ENCODE results near the gene SIPA1L3. TPM values are rescaled to one million over a fixed set of nuclear protein-coding genes. Genes with fewer than 3 reads are reported as not detected.
A peak's percentile ranks its signal among the peaks of the same experiment; 100 is the strongest.

Gene SIPA1L3
- total and polyA plus RNA-seq, 9 of the 15 experiments (the other 6 are each of a cell fraction or from before 2014, with no cell fraction given) = 0.01 to 6.1 (median 2.5) TPM

DNA sequence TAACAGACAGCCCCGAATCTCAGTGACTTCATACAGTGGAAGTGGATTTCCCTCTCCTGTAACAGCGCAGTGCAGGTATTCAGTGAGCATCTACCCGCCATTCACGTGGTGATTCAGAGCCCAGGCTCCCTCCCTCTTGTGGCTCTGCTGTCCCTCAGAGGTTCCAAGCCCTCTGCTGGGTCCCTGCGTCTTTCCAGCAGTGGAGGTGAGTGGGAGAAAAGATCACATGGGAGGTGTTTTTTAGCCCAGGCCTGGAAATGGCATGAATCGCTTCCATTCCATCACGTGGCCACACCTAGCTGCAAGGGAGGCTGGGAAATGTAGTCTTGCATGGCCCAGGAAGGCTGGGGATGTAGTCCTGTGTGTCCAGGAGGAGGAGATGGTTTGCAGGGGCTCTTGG is 255.6 kb downstream of the SIPA1L3 start (continued):
- TF ChIP-seq ZNF589 (CRISPR knock-in tag; IDR thresholded peaks at IDR 0.05; ENCODE audit: low read depth) (no peak), TCF3 (CRISPR knock-in tag; IDR thresholded peaks at IDR 0.05) (no peak), RHOXF2B (CRISPR knock-in tag; conservative IDR thresholded peaks at IDR 0.05) (no peak), ZNF174 (CRISPR knock-in tag; IDR thresholded peaks at IDR 0.05) (no peak), GATAD2A (IDR thresholded peaks at IDR 0.05) (no peak), MBD2 (IDR thresholded peaks at IDR 0.05; ENCODE audit: borderline replicate concordance, low read depth) (no peak), ZNF12 (CRISPR knock-in tag; IDR thresholded peaks at IDR 0.05) (peak; percentile 89; the same call in 1 of the 2 replicates), ZEB2 (IDR thresholded peaks at IDR 0.05) (peak; percentile 58), COPS2 (conservative IDR thresholded peaks at IDR 0.05) (no peak), ZNF699 (CRISPR knock-in tag; IDR thresholded peaks at IDR 0.05; ENCODE audit: insufficient replicate concordance) (no peak), YY1 (IDR thresholded peaks at IDR 0.05; ENCODE audit: borderline replicate concordance in 1 of 3, control insufficient read depth in 1 of 3, extremely low read depth in 1 of 3, insufficient read depth in 3 of 3, insufficient read length in 1 of 3, insufficient replicate concordance in 2 of 3, low read depth in 1 of 3, low read length in 2 of 3) (no peak)
- TF ChIP-seq, protein P1, sequence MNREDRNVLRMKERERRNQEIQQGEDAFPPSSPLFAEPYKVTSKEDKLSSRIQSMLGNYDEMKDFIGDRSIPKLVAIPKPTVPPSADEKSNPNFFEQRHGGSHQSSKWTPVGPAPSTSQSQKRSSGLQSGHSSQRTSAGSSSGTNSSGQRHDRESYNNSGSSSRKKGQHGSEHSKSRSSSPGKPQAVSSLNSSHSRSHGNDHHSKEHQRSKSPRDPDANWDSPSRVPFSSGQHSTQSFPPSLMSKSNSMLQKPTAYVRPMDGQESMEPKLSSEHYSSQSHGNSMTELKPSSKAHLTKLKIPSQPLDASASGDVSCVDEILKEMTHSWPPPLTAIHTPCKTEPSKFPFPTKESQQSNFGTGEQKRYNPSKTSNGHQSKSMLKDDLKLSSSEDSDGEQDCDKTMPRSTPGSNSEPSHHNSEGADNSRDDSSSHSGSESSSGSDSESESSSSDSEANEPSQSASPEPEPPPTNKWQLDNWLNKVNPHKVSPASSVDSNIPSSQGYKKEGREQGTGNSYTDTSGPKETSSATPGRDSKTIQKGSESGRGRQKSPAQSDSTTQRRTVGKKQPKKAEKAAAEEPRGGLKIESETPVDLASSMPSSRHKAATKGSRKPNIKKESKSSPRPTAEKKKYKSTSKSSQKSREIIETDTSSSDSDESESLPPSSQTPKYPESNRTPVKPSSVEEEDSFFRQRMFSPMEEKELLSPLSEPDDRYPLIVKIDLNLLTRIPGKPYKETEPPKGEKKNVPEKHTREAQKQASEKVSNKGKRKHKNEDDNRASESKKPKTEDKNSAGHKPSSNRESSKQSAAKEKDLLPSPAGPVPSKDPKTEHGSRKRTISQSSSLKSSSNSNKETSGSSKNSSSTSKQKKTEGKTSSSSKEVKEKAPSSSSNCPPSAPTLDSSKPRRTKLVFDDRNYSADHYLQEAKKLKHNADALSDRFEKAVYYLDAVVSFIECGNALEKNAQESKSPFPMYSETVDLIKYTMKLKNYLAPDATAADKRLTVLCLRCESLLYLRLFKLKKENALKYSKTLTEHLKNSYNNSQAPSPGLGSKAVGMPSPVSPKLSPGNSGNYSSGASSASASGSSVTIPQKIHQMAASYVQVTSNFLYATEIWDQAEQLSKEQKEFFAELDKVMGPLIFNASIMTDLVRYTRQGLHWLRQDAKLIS (CRISPR knock-in tag; IDR thresholded peaks at IDR 0.05) = no peak
- TF ChIP-seq, protein P2, sequence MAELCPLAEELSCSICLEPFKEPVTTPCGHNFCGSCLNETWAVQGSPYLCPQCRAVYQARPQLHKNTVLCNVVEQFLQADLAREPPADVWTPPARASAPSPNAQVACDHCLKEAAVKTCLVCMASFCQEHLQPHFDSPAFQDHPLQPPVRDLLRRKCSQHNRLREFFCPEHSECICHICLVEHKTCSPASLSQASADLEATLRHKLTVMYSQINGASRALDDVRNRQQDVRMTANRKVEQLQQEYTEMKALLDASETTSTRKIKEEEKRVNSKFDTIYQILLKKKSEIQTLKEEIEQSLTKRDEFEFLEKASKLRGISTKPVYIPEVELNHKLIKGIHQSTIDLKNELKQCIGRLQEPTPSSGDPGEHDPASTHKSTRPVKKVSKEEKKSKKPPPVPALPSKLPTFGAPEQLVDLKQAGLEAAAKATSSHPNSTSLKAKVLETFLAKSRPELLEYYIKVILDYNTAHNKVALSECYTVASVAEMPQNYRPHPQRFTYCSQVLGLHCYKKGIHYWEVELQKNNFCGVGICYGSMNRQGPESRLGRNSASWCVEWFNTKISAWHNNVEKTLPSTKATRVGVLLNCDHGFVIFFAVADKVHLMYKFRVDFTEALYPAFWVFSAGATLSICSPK (IDR thresholded peaks at IDR 0.05; ENCODE audit: borderline replicate concordance) = no peak
- TF ChIP-seq, protein P3, sequence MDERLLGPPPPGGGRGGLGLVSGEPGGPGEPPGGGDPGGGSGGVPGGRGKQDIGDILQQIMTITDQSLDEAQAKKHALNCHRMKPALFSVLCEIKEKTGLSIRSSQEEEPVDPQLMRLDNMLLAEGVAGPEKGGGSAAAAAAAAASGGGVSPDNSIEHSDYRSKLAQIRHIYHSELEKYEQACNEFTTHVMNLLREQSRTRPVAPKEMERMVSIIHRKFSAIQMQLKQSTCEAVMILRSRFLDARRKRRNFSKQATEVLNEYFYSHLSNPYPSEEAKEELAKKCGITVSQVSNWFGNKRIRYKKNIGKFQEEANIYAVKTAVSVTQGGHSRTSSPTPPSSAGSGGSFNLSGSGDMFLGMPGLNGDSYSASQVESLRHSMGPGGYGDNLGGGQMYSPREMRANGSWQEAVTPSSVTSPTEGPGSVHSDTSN (CRISPR knock-in tag; IDR thresholded peaks at IDR 0.05; ENCODE audit: low read depth) = no peak
- TF ChIP-seq, protein P3 (tag; conservative IDR thresholded peaks at IDR 0.05; ENCODE audit: low read depth) = peak; percentile 69
- TF ChIP-seq, protein P4, sequence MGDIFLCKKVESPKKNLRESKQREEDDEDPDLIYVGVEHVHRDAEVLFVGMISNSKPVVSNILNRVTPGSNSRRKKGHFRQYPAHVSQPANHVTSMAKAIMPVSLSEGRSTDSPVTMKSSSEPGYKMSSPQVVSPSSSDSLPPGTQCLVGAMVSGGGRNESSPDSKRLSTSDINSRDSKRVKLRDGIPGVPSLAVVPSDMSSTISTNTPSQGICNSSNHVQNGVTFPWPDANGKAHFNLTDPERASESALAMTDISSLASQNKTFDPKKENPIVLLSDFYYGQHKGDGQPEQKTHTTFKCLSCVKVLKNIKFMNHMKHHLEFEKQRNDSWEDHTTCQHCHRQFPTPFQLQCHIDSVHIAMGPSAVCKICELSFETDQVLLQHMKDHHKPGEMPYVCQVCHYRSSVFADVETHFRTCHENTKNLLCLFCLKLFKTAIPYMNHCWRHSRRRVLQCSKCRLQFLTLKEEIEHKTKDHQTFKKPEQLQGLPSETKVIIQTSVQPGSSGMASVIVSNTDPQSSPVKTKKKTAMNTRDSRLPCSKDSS (IDR thresholded peaks at IDR 0.05; ENCODE audit: low read depth, partially characterized antibody) = peak; percentile 93
- TF ChIP-seq, protein P5, sequence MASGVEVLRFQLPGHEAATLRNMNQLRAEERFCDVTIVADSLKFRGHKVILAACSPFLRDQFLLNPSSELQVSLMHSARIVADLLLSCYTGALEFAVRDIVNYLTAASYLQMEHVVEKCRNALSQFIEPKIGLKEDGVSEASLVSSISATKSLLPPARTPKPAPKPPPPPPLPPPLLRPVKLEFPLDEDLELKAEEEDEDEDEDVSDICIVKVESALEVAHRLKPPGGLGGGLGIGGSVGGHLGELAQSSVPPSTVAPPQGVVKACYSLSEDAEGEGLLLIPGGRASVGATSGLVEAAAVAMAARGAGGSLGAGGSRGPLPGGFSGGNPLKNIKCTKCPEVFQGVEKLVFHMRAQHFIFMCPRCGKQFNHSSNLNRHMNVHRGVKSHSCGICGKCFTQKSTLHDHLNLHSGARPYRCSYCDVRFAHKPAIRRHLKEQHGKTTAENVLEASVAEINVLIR (CRISPR knock-in tag; IDR thresholded peaks at IDR 0.05) = no peak

Measured in K562 (cell line).